T-helper 1 cell (primary cell): ENCODE data around the gene GADD45B.
A peak's percentile ranks its signal among the peaks of the same experiment; 100 is the strongest.
"Not testable (repeated sequence)": the region's sequence is repeated elsewhere in the genome, so short reads cannot be mapped to it uniquely, and the experiment has no call there.

Source experiments
- DNase-seq, 5 donors: peaks; one replicate each; pipeline ENCODE4 v3.0.0-alpha.2; 2012 to 2020

The GADD45B gene

GRCh38 chr19:2444251-2445002, 31.5 kb upstream of the GADD45B start:
- no peak for DNase-seq

GRCh38 chr19:2446381-2446780, 29.5 kb upstream of the GADD45B start:
- no peak for DNase-seq

- no peak for DNase-seq
Measured at GRCh38 chr19:2449019-2449418, 26.9 kb upstream of the GADD45B start.

GRCh38 chr19:2451138-2451537, 24.8 kb upstream of the GADD45B start:
- no peak for DNase-seq

GRCh38 chr19:2451741-2452140, 24.2 kb upstream of the GADD45B start:
- DNase-seq: no peak

GRCh38 chr19:2453431-2454025, 22.4 kb upstream of the GADD45B start:
- DNase-seq: no peak

- DNase-seq: no peak
Measured at GRCh38 chr19:2454199-2454961, 21.5 kb upstream of the GADD45B start.

GRCh38 chr19:2454962-2455850, 20.7 kb upstream of the GADD45B start:
- DNase-seq: no peak

- DNase-seq: peak; percentile 40 to 52 (median 47)
Measured at GRCh38 chr19:2455851-2456570, 19.9 kb upstream of the GADD45B start.

GRCh38 chr19:2457394-2458037, 18.4 kb upstream of the GADD45B start:
- DNase-seq: no peak

- DNase-seq: no peak
Measured at GRCh38 chr19:2458054-2458453, 17.9 kb upstream of the GADD45B start.

- not testable (repeated sequence) for DNase-seq
Measured at GRCh38 chr19:2458776-2459175, 17.2 kb upstream of the GADD45B start.

GRCh38 chr19:2460245-2460644, 15.7 kb upstream of the GADD45B start:
- DNase-seq: no peak

GRCh38 chr19:2461751-2462634, 13.9 kb upstream of the GADD45B start:
- DNase-seq: peak in 3 of 5 donors; percentile 35 to 82 (median 36)

- no peak for DNase-seq
Measured at GRCh38 chr19:2462635-2463421, 13.1 kb upstream of the GADD45B start.

GRCh38 chr19:2463694-2464093, 12.2 kb upstream of the GADD45B start:
- not testable (repeated sequence) for DNase-seq

GRCh38 chr19:2464389-2464788, 11.5 kb upstream of the GADD45B start:
- no peak for DNase-seq

- DNase-seq: no peak
Measured at GRCh38 chr19:2468596-2468995, 7.3 kb upstream of the GADD45B start.

GRCh38 chr19:2469102-2469914, 6.6 kb upstream of the GADD45B start:
- DNase-seq: peak in 1 of 5 donors; percentile 63
